Measurements from ENCODE around the gene MRFAP1.

DNA sequence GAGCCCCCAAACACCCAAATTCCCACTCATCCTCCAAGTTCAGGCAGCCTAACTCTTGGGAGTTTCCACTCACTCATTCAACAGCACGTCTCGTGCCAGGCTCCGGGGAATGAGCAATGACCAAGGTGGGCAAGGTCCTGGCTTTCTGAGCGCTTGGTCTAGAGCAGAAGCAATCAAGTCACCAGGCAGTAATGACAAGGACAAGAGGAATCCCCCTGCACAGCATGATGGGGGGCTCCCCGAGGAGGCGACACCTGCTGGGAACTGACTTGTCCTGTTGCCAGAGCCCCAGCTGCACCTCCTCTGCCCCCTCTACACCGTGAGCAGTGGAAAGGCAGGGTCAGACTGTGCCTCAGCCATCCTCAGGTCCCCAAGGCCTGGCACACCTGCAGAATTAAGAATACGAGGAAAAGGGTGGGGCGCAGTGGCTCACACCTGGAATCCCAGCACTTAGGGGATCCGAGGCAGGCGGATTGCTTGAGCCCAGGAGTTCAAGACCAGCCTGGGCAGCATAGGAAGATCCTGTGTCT is 25.7 kb upstream of the MRFAP1 start:
- TF ChIP-seq CTCF (IDR thresholded peaks at IDR 0.05; ENCODE audit: low read depth, low read length), result no peak
- TF ChIP-seq EZH2phosphoT487 (IDR thresholded peaks at IDR 0.05; ENCODE audit: low read depth), result no peak
